Prostate gland (tissue), 2 donors: ENCODE results near the gene CD52. TPM values are rescaled to one million over a fixed set of nuclear protein-coding genes. Genes with fewer than 3 reads are reported as not detected.
A peak's percentile ranks its signal among the peaks of the same experiment; 100 is the strongest.

Experiments used
- DNase-seq: peaks from one replicate; pipeline ENCODE4 v3.0.0-alpha.2; 2019; ENCODE audit warnings: low spot score
- H3K27ac ChIP-seq, 2 donors: fragments of 200-600 bp; sonication (generic); 2 replicates each; pipeline ENCODE4 v1.5.1; 2017 to 2019
- H3K27me3 ChIP-seq: fragments of 200-600 bp; sonication (generic); replicated peaks from 2 replicates; pipeline ENCODE4 v1.5.1; 2019; ENCODE audit not compliant: insufficient read depth
- H3K36me3 ChIP-seq, 2 donors: fragments of 200-600 bp; sonication (generic); 1 replicate in 1 of 2; 2 replicates in 1 of 2; pipeline versions ENCODE4 v1.5.1 to v1.8.1; 2017 to 2019
- H3K4me1 ChIP-seq: fragments of 200-600 bp; sonication (generic); replicated peaks from 2 replicates; pipeline ENCODE4 v1.5.1; 2019
- H3K4me3 ChIP-seq, 2 donors: fragments of 200-600 bp; sonication (generic); 2 replicates each; pipeline ENCODE4 v1.5.1; 2017 to 2019
- H3K9me3 ChIP-seq: fragments of 200-600 bp; sonication (generic); 2 replicates; pipeline ENCODE4 v1.5.1; 2017
- POLR2A ChIP-seq: fragments of 450-650 bp; IDR thresholded peaks from one replicate; pipeline ENCODE4 v1.6.1; 2016; ENCODE audit warnings: antibody characterized with exemption, mild to moderate bottlenecking
- POLR2AphosphoS5 ChIP-seq: sonication (generic); formaldehyde crosslinking; IDR thresholded peaks from one replicate; pipeline ENCODE4 v1.6.1; 2017; ENCODE audit warnings: antibody characterized with exemption
- WGBS: methylation state at CpG from one replicate; pipeline ENCODE4 v1.1.5; 2018; 5-methylcytosine and 5-hydroxymethylcytosine counted together
- intact Hi-C: fragments of 100-400 bp; cut with DNase I; formaldehyde crosslinking; loops from one replicate; pipeline ENCODE4 v1.14.2; 2022
- total RNA-seq, 2 donors: library from RNA; depleted of rRNA; stranded (reverse); fragments of >200 nt; gene quantifications; one replicate each; pipeline ENCODE4 v1.1.0, GENCODE V29; 2016
- TF ChIP-seq, protein P1 (sequence below), 4 experiments: fragments of 200-600 bp in 2 of 4; fragments of 450-650 bp in 2 of 4; sonication (generic) in 2 of 4; IDR thresholded peaks; 1 replicate in 3 of 4; 2 replicates in 1 of 4; pipeline ENCODE4 v1.5.1; 2016 to 2019; ENCODE audit warnings: antibody characterized with exemption in 4 of 4, mild to moderate bottlenecking in 2 of 4, moderate library complexity in 2 of 4

Gene CD52
- total RNA-seq, 2 donors from 2014 or later: 3.2 to 5.3 TPM

- WGBS: 4% methylated on average over 67 of the region's 67 CpGs
- no peak for DNase-seq
- no peaks in the 10 kb centered on the region for H3K36me3 ChIP-seq
Observed at GRCh38 chr1:26359981-26360806, 42.4 kb downstream of the CD52 start.

DNA sequence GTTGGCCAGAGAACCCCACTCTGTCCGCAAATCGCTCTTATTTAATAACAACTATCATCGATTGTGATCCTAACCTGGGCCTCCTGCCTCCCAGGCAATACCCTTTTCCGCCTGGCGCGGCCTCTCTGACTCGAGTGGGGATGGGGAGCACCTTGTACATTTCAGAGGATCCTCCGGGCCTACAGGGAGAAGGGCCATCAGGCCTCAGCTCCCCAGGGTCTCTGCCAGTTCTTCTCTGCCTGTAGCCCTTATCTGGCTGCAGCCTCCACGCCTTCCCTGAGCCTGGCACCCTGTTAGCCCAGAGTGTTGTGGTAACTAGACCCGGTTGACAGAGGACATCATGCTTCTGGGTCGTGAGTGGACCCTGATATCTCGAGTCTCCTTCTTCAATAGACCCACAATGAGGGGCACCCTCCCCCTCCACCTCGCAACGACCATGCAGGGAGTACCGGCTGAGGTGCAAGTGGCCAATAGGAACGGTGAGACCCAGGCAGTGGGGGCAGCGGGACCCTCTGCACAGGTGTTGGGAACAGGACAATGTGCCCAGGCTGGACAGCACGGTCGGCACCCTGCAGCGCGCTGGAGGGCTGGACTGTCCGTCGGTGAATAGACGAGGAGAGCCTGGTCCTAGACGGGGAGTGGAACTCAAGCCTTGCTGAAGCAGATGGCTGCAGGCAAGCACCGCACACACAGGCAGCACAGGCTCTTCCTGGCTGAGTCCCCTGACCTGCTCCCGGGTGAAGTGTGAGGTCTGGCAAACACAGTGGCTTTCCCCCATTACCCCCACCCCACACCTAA is 43.2 kb downstream of the CD52 start:
- TF ChIP-seq, protein P1, sequence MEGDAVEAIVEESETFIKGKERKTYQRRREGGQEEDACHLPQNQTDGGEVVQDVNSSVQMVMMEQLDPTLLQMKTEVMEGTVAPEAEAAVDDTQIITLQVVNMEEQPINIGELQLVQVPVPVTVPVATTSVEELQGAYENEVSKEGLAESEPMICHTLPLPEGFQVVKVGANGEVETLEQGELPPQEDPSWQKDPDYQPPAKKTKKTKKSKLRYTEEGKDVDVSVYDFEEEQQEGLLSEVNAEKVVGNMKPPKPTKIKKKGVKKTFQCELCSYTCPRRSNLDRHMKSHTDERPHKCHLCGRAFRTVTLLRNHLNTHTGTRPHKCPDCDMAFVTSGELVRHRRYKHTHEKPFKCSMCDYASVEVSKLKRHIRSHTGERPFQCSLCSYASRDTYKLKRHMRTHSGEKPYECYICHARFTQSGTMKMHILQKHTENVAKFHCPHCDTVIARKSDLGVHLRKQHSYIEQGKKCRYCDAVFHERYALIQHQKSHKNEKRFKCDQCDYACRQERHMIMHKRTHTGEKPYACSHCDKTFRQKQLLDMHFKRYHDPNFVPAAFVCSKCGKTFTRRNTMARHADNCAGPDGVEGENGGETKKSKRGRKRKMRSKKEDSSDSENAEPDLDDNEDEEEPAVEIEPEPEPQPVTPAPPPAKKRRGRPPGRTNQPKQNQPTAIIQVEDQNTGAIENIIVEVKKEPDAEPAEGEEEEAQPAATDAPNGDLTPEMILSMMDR (IDR thresholded peaks at IDR 0.05): no peak
- no peak for TF ChIP-seq POLR2AphosphoS5
- no peak for TF ChIP-seq POLR2A
- Histone ChIP-seq H3K27ac (no peak overlapping the region), H3K4me1 (no peaks in the 10 kb centered on the region), H3K9me3 (no peaks in the 10 kb centered on the region), H3K36me3 (no peaks in the 10 kb centered on the region), H3K27me3 (peaks cover 15% of the 10 kb centered on the region), H3K4me3 (peak overlapping the region in 1 of 2 donors; percentile 5)
- 56% methylated on average over 27 of the region's 27 CpGs for WGBS
- DNase-seq: no peak
- intact Hi-C loops: no loop called here

More at GRCh38 chr1:26359981-26360806, 42.4 kb downstream of the CD52 start:
- intact Hi-C loops: no loop called here
- Histone ChIP-seq H3K4me3 (peak overlapping the region in 1 of 2 donors; percentile 5), H3K27me3 (peaks cover 15% of the 10 kb centered on the region), H3K27ac (no peak overlapping the region), H3K4me1 (no peaks in the 10 kb centered on the region), H3K9me3 (no peaks in the 10 kb centered on the region)
- TF ChIP-seq POLR2AphosphoS5 (no peak), POLR2A (no peak)
- TF ChIP-seq, protein P1 (IDR thresholded peaks at IDR 0.05): no peak

DNA sequence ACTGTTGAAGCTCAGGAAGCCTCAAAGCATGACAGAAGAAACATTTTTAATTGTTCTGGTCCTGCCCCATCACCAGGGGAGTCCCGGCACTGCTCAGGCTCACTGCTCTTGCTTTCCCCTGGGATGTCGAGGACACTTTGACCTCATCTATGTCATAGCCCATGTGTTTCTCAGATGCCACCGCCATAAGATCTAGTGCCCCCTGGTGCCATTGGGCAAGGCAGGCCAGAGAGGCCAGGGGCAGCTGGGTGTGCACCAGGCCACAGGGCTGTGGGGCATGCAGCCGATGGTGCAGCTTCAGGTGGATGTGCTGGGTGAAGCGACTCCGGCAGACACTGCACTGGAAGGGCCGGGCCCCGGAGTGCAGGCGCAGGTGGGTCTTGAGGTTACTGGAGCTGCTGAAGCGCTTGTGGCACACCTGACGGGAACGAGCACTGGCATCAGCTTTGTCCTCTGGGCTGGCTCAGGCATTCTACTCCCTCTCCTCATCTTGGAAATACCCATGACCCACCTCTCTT is 43.9 kb downstream of the CD52 start:
- no peaks in the 10 kb centered on the region for H3K36me3 ChIP-seq
- no peak for TF ChIP-seq POLR2A
- TF ChIP-seq, protein P1 (IDR thresholded peaks at IDR 0.05): no peak
- TF ChIP-seq POLR2AphosphoS5: no peak
- no peaks in the 10 kb centered on the region for H3K4me1 ChIP-seq
- H3K27me3 ChIP-seq: peaks cover 15% of the 10 kb centered on the region
- H3K4me3 ChIP-seq: no peak overlapping the region
- H3K9me3 ChIP-seq: no peaks in the 10 kb centered on the region
- no peak for DNase-seq
- H3K27ac ChIP-seq: no peak overlapping the region
- WGBS: 86% methylated on average over 12 of the region's 12 CpGs
- intact Hi-C loops: no loop called here

- Histone ChIP-seq H3K27ac (no peak overlapping the region), H3K4me1 (no peaks in the 10 kb centered on the region), H3K9me3 (no peaks in the 10 kb centered on the region), H3K36me3 (no peaks in the 10 kb centered on the region), H3K4me3 (no peak overlapping the region), H3K27me3 (peaks cover 15% of the 10 kb centered on the region)
- DNase-seq: no peak
- TF ChIP-seq POLR2A (no peak), POLR2AphosphoS5 (no peak)
- TF ChIP-seq, protein P1 (IDR thresholded peaks at IDR 0.05): no peak
- WGBS: 92% methylated on average over 3 of the region's 3 CpGs
- intact Hi-C loops: no loop called here
Observed at GRCh38 chr1:26362331-26362730, 44.6 kb downstream of the CD52 start.
